NT2/D1 (cell line): Measurements from ENCODE around the gene FFAR1.
"Not testable (repeated sequence)": the region's sequence is repeated elsewhere in the genome, so short reads cannot be mapped to it uniquely, and the experiment has no call there.

ENCODE experiments used
- DNase-seq: peaks from one replicate; pipeline ENCODE4 v3.0.0-alpha.2; 2011; ENCODE audit warnings: low read depth, low spot score
- H3K27me3 ChIP-seq: 2 replicates; pipeline ENCODE4 v1.6.0; 2011; ENCODE audit warnings: mild to moderate bottlenecking; ENCODE audit not compliant: insufficient read length, insufficient read depth
- H3K36me3 ChIP-seq: 2 replicates; pipeline ENCODE4 v1.6.1; 2011; ENCODE audit warnings: mild to moderate bottlenecking, low read length, mixed read lengths; ENCODE audit not compliant: insufficient read depth, insufficient read length
- H3K4me1 ChIP-seq: 2 replicates; pipeline ENCODE4 v1.5.1; 2011; ENCODE audit not compliant: insufficient read depth, insufficient read length
- H3K4me3 ChIP-seq: 2 replicates; pipeline ENCODE4 v1.5.1; 2011; ENCODE audit warnings: low read depth; ENCODE audit not compliant: insufficient read length
- H3K9ac ChIP-seq: 2 replicates; pipeline ENCODE4 v1.6.0; 2011; ENCODE audit warnings: low read depth; ENCODE audit not compliant: insufficient read length
- H3K9me3 ChIP-seq: 2 replicates; pipeline ENCODE4 v1.5.1; 2011; ENCODE audit warnings: mild to moderate bottlenecking, low read length; ENCODE audit not compliant: insufficient read depth
- SUZ12 ChIP-seq: IDR thresholded peaks from 2 replicates; pipeline ENCODE4 v1.6.1; 2011; ENCODE audit not compliant: insufficient read length, insufficient read depth; ENCODE audit errors: extremely low read depth
- YY1 ChIP-seq: IDR thresholded peaks from 2 replicates; pipeline ENCODE4 v1.6.1; 2011; ENCODE audit not compliant: insufficient read length, insufficient read depth
- ZNF274 ChIP-seq: IDR thresholded peaks from 2 replicates; pipeline ENCODE4 v1.6.1; 2011; ENCODE audit warnings: mild to moderate bottlenecking, low read depth, low read length

FFAR1 gene

GRCh38 chr19:35363711-35364425 lies 16.2 kb downstream of the FFAR1 start:
- TF ChIP-seq ZNF274 (no peak), YY1 (no peak), SUZ12 (no peak)
- no peak for DNase-seq
- H3K36me3 ChIP-seq: no peaks in the 10 kb centered on the region
- H3K9me3 ChIP-seq: no peaks in the 10 kb centered on the region
- no peak overlapping the region for H3K9ac ChIP-seq
- peaks cover 3% of the 10 kb centered on the region for H3K4me1 ChIP-seq
- no peaks in the 10 kb centered on the region for H3K27me3 ChIP-seq
- H3K4me3 ChIP-seq: no peak overlapping the region

GRCh38 chr19:35365303-35365702 lies 17.6 kb downstream of the FFAR1 start:
- H3K4me1 ChIP-seq: peaks cover 3% of the 10 kb centered on the region
- no peaks in the 10 kb centered on the region for H3K9me3 ChIP-seq
- H3K9ac ChIP-seq: no peak overlapping the region
- TF ChIP-seq YY1: no peak
- TF ChIP-seq SUZ12: no peak
- TF ChIP-seq ZNF274: no peak
- no peak for DNase-seq
- H3K4me3 ChIP-seq: no peak overlapping the region
- no peaks in the 10 kb centered on the region for H3K36me3 ChIP-seq
- no peaks in the 10 kb centered on the region for H3K27me3 ChIP-seq

DNA sequence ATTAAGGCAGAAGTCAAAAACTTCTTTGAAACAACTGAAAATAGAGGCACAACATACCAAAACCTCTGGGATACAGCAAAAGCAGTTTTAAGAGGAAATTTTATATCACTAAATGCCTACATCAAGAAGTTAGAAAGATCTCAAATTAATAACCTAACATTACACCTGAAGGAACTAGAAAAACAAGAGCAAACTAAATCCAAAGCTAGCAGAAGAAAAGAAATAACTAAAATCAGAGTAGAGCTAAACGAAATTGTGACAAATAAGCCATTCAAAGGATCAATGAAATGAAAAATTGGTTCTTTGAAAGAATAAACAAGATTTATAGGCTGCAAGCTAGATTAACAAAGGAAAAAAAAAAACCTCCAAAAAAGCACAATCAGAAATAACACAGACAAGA lies 20.7 kb downstream of the FFAR1 start:
- Histone ChIP-seq H3K27me3 (no peaks in the 10 kb centered on the region), H3K9me3 (no peaks in the 10 kb centered on the region), H3K9ac (no peak overlapping the region), H3K36me3 (no peaks in the 10 kb centered on the region), H3K4me3 (no peak overlapping the region), H3K4me1 (peaks cover 3% of the 10 kb centered on the region)
- DNase-seq: no peak
- TF ChIP-seq SUZ12: no peak
- TF ChIP-seq YY1: no peak
- TF ChIP-seq ZNF274: no peak

- no peak for DNase-seq
- H3K4me1 ChIP-seq: no peaks in the 10 kb centered on the region
- H3K27me3 ChIP-seq: no peaks in the 10 kb centered on the region
- no peak for TF ChIP-seq YY1
- no peak for TF ChIP-seq SUZ12
- no peak for TF ChIP-seq ZNF274
- no peaks in the 10 kb centered on the region for H3K9me3 ChIP-seq
- no peak overlapping the region for H3K4me3 ChIP-seq
- no peak overlapping the region for H3K9ac ChIP-seq
- H3K36me3 ChIP-seq: no peaks in the 10 kb centered on the region
Measured at GRCh38 chr19:35369522-35369921, 21.8 kb downstream of the FFAR1 start.

DNA sequence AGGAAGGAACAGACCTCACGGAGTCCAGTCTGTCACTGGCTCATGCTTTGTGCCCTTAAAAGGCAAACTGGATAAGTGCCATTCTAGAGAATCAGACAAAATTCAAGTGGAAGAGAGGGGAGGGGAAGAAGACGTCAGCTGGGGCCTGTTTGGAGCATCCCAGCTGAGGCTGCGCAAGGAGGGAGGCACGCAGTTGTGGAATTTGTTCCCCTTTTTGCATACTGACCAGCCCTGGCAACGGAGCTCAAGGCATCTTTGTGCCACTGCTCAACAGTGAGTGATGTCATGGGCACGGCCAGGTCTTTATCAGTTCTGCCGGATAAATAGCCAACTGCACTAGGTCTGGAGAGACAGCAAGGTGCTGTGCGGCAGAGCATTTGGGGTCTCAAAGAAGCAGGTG lies 23.0 kb downstream of the FFAR1 start, which contains the start of gene GPR42:
TSS of gene GPR42 (plus strand) at position 347 of the 400 bp plus-strand sequence. CDS start 292 bp downstream, outside the sequence.
- TF ChIP-seq SUZ12: no peak
- TF ChIP-seq ZNF274: no peak
- Histone ChIP-seq H3K36me3 (no peaks in the 10 kb centered on the region), H3K4me1 (no peaks in the 10 kb centered on the region), H3K9me3 (no peaks in the 10 kb centered on the region), H3K27me3 (no peaks in the 10 kb centered on the region), H3K4me3 (no peak within 1 kb of the TSS), H3K9ac (no peak within 1 kb of the TSS)
- no peak for DNase-seq

- Histone ChIP-seq H3K4me1 (peaks cover 2% of the 10 kb centered on the region), H3K36me3 (no peaks in the 10 kb centered on the region), H3K9ac (no peak overlapping the region), H3K27me3 (no peaks in the 10 kb centered on the region), H3K9me3 (no peaks in the 10 kb centered on the region), H3K4me3 (no peak overlapping the region)
- DNase-seq: no peak
- no peak for TF ChIP-seq SUZ12
- TF ChIP-seq ZNF274: no peak
- no peak for TF ChIP-seq YY1
Measured at GRCh38 chr19:35373492-35373891, 25.8 kb downstream of the FFAR1 start.

DNA sequence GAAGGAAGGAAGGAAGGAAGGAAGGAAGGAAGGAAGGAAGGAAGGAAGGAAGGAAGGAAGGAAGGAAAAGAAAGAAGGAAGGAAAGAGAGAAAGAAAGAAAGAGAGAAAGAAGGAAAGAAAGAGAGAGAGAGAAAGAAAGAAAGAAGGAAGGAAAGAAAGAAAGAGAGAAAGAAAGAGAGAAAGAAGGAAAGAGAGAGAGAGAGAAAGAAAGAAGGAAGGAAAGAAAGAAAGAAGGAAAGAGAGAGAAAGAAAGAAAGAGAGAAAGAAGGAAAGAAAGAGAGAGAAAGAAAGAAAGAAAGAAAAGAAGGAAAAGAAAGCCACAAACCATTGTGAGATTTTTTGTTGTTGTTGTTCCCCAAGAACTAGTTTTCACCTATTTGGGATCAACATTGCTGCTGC lies 26.3 kb downstream of the FFAR1 start:
- DNase-seq, H3K4me3 ChIP-seq, H3K27me3 ChIP-seq, H3K9me3 ChIP-seq, H3K4me1 ChIP-seq, H3K36me3 ChIP-seq, H3K9ac ChIP-seq: not testable (repeated sequence)
